ENCODE results near the gene SEMA3C.
A peak's percentile ranks its signal among the peaks of the same experiment; 100 is the strongest.

The SEMA3C gene

GRCh38 chr7:80918909-80919721 is at the start of gene SEMA3C (continued):
- TF ChIP-seq ZNF146 (tag by site-specific recombination; IDR thresholded peaks at IDR 0.05) (no peak), ZNF558 (tag by site-specific recombination; IDR thresholded peaks at IDR 0.05) (0 out of 2 replicates have a peak, but pooled peaks have one; percentile 32), SCRT2 (tag by site-specific recombination; IDR thresholded peaks at IDR 0.05) (no peak), PATZ1 (tag by site-specific recombination; IDR thresholded peaks at IDR 0.05) (peak; percentile 66), ZNF843 (tag by site-specific recombination; IDR thresholded peaks at IDR 0.05) (no peak), ZNF624 (tag by site-specific recombination; IDR thresholded peaks at IDR 0.05) (no peak), ZNF366 (tag by site-specific recombination; conservative IDR thresholded peaks at IDR 0.05) (no peak), ZSCAN4 (tag by site-specific recombination; IDR thresholded peaks at IDR 0.05) (no peak; the same call in 1 of the 2 replicates), ZNF184 (tag by site-specific recombination; IDR thresholded peaks at IDR 0.05) (no peak), ZNF768 (tag by site-specific recombination; IDR thresholded peaks at IDR 0.05) (no peak), ZNF214 (tag by site-specific recombination; IDR thresholded peaks at IDR 0.05; ENCODE audit: borderline replicate concordance) (no peak), PRDM10 (tag by site-specific recombination; IDR thresholded peaks at IDR 0.05) (peak; percentile 13; the same call in 1 of the 2 replicates), ZNF24 (tag by site-specific recombination; IDR thresholded peaks at IDR 0.05) (peak; percentile 36; the same call in 1 of the 2 replicates), ZNF473 (tag by site-specific recombination; IDR thresholded peaks at IDR 0.05) (no peak), CTCF (tag by site-specific recombination; IDR thresholded peaks at IDR 0.05) (no peak), ZNF324 (tag by site-specific recombination; IDR thresholded peaks at IDR 0.05) (no peak), GLI2 (tag by site-specific recombination; IDR thresholded peaks at IDR 0.05; ENCODE audit: borderline replicate concordance, low read depth) (no peak), ZNF114 (tag by site-specific recombination; IDR thresholded peaks at IDR 0.05) (no peak), GLIS1 (tag by site-specific recombination; IDR thresholded peaks at IDR 0.05) (no peak; the same call in 1 of the 2 replicates), ZNF157 (tag by site-specific recombination; IDR thresholded peaks at IDR 0.05) (no peak), YY2 (tag by site-specific recombination; IDR thresholded peaks at IDR 0.05) (no peak), KLF9 (tag by site-specific recombination; IDR thresholded peaks at IDR 0.05; ENCODE audit: low read depth) (no peak), ZNF600 (tag by site-specific recombination; IDR thresholded peaks at IDR 0.05) (peak; percentile 83), ZNF133 (tag by site-specific recombination; IDR thresholded peaks at IDR 0.05) (no peak), FEZF1 (tag by site-specific recombination; IDR thresholded peaks at IDR 0.05) (peak; percentile 97), ZBTB44 (tag by site-specific recombination; IDR thresholded peaks at IDR 0.05) (peak; percentile 85), ZNF140 (tag by site-specific recombination; IDR thresholded peaks at IDR 0.05) (no peak), SP3 (tag by site-specific recombination; IDR thresholded peaks at IDR 0.05) (0 out of 2 replicates have a peak, but pooled peaks have one; percentile 20), ZNF138 (tag by site-specific recombination; IDR thresholded peaks at IDR 0.05; ENCODE audit: borderline replicate concordance) (no peak)
